T1000 (cell line): ENCODE data around the gene AURKB.
"Not testable (repeated sequence)": the region's sequence is repeated elsewhere in the genome, so short reads cannot be mapped to it uniquely, and the experiment has no call there.

Experiments used
- DNase-seq: peaks from one replicate; lab custom pipeline; 2025; ENCODE audit warnings: mixed read lengths; lab: John Stamatoyannopoulos, UW

The AURKB gene

DNA sequence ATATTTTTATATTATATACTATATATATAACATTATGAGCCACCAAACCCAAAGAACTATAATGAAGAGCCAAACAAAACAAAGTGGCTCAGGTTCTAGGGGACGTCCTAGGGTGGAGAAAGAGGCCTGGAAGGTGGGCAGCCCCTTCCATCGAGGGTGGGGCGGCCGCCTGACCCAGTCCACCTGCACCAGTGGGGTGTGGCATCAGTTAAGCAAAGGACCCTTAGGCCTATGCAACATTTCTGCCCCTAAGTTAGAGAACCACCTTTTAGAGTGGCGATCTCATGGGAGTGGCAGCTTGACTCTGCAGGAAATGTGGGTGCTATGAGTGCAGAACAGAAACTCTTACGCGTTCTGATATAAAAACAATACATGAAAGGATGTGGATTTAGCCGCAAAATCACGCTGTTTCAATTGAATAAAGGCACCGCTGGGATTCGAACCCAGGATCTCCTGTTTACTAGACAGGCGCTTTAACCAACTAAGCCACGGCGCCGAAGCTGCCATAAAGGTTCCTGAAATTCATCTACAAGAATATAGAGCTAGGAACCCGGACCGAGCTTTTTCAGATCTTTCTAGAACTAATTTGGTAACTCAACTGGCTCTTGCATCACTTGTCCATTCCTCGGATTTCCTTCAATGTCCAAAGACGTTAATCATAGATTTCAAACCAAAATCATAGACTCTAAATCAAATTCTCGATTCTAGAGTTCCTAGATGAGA is 15.6 kb upstream of the AURKB start:
- peak; percentile 62 for DNase-seq

- no peak for DNase-seq
Observed at GRCh38 chr17:8224891-8225812, 14.8 kb upstream of the AURKB start.

- DNase-seq = no peak
Observed at GRCh38 chr17:8223356-8224126, 13.2 kb upstream of the AURKB start.

GRCh38 chr17:8222630-8223355 is 12.4 kb upstream of the AURKB start:
- DNase-seq = peak; percentile 93

DNA sequence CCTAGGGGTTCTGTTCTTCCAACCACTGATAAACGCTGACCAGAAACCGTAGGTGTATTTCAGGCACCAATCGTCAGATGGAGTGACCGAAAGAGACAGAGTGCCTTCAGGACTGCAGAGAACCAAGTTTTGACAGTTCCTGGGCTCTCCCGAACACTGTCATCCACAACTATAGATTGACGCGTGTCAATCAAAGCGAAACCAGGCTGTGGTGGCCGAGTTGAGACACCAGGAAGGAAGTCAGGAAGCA is 11.9 kb upstream of the AURKB start:
- DNase-seq = no peak

- peak; percentile 87 for DNase-seq
Observed at GRCh38 chr17:8221663-8222379, 11.4 kb upstream of the AURKB start.

DNA sequence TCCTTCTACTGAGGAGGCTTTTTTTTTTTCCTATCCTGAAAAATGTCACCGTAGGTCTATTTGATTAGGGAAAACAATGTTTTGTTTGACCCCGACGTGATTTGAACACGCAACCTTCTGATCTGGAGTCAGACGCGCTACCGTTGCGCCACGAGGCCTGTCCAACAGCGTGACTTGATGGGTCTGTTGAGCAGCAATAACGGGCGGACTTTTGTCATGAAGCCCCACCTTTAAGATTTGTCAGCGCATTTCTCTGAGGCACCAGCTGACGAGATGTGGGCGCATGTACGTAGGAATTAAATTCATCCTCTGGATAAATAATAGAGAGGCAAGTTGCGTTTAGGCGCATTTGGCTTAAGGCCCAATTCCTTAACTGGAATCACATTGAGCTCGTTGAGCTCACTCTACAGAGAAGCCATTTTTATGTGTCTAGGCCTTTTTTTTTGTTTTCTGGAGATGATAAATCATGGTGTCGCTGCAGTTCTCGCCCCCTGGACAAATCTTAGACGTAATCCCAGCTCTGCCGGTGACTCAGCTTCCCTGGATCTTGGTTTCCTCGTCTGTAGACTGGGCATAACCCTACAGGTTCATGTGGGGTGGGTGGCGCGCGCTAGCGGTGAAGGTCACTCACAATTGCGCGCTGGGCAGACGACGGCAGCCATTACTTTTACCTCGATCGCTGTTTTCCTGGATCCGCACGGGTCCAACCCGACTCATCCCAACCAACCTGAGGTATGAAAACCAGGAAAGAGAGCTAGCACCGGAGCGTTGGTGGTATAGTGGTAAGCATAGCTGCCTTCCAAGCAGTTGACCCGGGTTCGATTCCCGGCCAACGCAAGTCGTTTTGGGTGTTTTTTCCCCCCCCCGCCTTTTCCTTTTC is 10.6 kb upstream of the AURKB start:
- DNase-seq = peak; percentile 90

DNA sequence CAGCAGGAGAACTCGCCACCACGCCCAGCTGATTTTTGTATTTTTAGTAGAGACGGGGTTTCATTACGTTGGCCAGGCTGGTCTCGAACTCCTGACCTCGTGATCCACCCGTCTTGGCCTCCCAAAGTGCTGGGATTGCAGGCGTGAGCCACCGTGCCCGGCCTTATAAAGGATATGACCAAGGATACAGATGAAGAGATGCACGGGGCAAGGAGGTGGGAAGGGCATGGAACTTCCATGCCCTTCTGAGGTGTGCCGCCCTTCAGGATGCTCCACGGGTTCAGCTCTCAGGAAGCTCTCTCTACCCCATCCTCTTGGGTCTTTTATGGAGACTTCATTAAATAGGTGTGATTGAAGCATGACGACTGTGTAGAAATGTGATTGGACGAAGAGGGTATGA is 3.6 kb upstream of the AURKB start:
- not testable (repeated sequence) for DNase-seq

- DNase-seq = no peak
Observed at GRCh38 chr17:8212312-8213180, 2.2 kb upstream of the AURKB start.

GRCh38 chr17:8210761-8211458 is 535 bp upstream of the AURKB start:
- no peak for DNase-seq

DNA sequence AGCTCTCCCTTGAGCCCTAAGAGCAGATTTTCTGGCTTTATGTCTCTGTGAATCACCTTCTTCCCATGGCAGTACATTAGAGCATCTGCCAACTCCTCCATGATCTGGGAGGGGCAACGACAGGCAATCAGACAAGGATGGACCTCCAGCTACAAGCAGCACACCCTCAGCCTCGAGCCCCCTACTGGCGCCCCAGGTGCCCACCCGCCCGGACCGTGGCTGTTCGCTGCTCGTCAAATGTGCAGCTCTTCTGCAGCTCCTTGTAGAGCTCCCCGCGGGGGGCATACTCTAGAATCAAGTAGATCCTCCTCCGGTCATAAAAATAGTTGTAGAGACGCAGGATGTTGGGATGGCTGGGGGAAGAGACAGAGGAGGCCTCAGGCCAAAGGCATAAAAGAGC is 3.8 kb downstream of the AURKB start:
- no peak for DNase-seq

GRCh38 chr17:8204761-8205555 is 5.4 kb downstream of the AURKB start:
- DNase-seq = no peak

- DNase-seq = peak; percentile 74
Observed at GRCh38 chr17:8192070-8192815, 18.1 kb downstream of the AURKB start.

- no peak for DNase-seq
Observed at GRCh38 chr17:8190506-8190905, 19.9 kb downstream of the AURKB start.

DNA sequence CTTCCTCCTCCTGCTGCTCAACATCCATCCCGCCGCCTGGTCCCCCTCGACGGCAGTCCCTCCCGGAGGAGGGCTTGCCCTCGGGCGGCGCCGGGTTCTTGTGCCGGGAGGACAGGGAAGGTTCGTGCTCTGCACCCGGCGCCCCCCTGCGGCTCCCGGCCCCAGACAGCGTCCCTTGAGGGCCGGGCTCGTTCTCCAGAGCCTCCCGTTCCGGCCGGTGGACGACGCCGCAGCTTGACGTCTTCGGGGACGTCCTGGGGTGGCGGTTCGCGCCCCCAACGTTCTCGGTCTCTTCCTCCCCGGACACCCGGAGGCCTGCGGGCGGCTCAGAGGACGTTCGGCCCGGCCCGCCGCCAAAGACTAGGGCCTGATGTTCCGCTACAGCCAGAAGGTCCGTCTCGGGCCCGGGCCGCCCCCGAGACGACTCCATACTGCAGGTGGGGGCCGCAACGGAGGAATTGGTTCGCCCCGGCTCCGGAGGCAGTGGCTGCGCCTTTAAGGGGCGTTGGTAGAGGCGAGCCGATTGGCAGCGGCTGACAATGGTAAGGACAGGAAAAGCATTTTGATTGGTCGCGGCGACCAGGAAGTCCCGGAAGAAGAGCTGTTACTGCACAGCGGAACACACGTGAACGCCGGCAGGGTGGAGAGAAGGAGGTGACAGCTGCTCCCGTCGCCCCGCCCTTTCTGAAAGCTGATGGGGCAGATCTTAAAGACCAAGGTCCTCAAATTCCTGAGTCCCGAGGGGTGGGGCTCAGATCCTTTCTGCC is 20.5 kb downstream of the AURKB start, which contains the start of gene BORCS6:
Gene BORCS6, minus strand, starts transcription at position 470 of the 767 bp plus-strand sequence. Its CDS starts 40 bp downstream, at position 430.
- peak; percentile 92 for DNase-seq

DNA sequence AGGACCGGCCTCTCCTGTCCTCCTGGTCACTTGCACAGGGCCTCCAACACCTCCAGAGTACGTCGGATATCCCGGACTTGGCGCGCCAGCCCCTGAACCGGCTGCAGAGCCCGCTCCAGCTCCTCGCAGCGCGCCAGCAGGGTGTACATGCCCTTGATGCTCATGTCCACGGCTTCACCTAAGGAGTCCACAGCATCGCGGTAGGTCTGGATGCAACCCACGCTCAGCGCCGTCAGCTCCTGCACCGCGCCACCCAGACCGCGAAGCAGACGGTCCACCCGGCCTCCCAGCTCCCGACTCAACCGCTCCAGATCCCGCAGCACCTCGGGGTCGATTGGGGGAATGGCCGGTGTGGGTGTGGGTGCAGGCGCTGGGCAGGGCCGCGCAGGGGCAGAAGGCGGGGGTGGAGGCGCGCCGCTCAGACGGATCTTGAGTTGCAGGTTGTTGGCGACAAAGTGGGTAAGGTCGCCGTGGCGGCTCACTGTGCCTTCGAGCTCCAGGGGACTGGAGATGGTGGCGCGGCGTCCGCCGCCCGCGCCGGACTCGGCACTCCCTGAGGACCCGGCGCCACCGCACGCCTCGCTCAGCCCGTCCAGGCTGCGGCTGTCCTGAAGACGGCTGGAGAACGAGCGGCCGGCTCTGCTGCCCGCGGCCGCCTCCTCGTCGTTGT is 21.2 kb downstream of the AURKB start:
- DNase-seq = no peak
